Dedifferentiated amniotic fluid mesenchymal stem cell (primary cell): ENCODE measurements around the gene AP2A2.

ENCODE experiments used
- DNase-seq: peaks from one replicate; pipeline ENCODE4 v3.0.0-alpha.2; 2016; ENCODE audit errors: extremely low spot score

AP2A2 gene

GRCh38 chr11:1055990-1056771, 130.5 kb downstream of the AP2A2 start:
- no peak for DNase-seq

DNA sequence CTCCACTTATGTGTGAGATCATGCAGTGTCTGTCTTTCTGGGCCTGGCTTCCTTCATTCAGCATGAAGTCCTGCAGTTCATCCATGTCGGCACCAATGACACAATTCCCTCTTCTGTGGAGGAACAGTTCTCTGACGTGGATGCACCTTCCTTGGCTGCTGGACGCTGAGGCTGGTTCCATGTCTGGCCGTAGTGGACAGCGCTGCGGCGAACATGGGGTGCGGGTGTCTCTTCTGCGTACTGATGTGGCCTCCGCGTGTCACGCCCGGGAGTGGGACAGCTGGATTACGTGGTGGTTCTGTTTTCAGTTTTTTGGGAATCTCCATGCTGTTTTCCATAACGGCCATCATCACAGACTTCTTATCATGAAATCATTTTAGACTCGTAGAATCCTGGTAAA, 132.1 kb downstream of the AP2A2 start:
- no peak for DNase-seq

DNA sequence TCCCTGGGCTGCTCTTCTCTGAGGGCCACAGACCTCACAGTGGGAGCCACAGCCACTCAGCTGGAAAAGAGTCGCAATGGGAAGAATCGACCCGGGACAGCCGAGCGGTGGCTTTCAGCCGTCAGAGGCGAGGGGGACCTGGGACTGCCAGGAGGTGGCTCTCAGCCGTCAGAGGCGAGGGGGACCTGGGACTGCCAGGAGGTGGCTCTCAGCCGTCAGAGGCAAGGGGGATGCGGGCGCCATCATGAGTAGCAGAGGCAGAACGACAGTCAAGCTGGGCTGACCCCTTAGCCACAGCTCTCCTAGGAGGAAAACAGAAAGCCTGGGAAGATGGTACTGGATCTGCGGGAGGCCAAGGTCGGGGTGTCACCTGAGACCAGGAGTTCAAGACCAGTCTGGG, 134.1 kb downstream of the AP2A2 start:
- no peak for DNase-seq

GRCh38 chr11:1060410-1060809, 134.7 kb downstream of the AP2A2 start:
- DNase-seq = no peak

GRCh38 chr11:1060852-1061616, 135.4 kb downstream of the AP2A2 start:
- peak; percentile 87 for DNase-seq
